NCI-H1436 treated with DMSO at 0.1 percent for 48 hours (cell line): Measurements from ENCODE around the gene SEC14L6.
"Not testable (repeated sequence)": the region's sequence is repeated elsewhere in the genome, so short reads cannot be mapped to it uniquely, and the experiment has no call there.

Experiments
- DNase-seq: peaks from one replicate; lab custom pipeline; 2025; lab: John Stamatoyannopoulos, UW

SEC14L6 gene

DNA sequence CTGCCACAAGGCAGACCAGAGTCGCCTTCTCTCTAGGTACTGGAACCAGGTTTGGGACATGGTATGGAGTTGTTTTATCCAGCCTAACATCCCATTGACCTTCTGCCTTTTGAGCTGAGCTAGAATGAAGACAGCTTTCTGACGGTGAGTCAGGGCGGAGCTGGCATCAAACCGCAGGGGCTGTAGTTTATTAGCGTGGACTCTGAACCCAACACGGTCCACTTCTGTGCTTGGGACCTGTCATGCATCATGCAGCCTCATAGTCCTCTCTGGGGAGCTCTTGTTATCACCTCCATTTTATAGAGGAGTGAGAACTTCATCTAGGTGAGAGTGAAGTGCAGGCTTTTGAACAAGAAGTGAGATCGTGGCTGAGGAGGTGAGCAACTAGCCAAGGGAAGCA, 19.6 kb upstream of the SEC14L6 start:
- DNase-seq: no peak

DNA sequence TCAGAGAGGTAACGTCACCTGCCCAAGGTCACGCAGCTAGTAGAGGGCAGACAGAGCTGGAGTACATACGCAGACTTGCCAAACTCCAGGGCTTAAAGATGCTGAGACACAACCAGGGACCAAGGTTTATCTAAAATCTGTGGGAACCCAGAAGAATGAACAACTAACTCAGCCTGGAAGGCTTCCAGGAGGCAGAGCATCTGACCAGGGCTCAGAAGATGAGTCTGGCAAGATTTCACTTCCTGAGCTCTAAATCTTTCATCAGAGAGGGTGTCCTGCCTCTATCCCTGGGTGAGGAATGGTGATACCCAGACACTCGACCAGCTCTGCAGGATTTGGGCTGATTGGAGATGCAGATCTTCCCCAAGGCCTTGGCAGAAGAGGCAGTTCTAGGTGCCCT, 18.8 kb upstream of the SEC14L6 start:
- no peak for DNase-seq

DNA sequence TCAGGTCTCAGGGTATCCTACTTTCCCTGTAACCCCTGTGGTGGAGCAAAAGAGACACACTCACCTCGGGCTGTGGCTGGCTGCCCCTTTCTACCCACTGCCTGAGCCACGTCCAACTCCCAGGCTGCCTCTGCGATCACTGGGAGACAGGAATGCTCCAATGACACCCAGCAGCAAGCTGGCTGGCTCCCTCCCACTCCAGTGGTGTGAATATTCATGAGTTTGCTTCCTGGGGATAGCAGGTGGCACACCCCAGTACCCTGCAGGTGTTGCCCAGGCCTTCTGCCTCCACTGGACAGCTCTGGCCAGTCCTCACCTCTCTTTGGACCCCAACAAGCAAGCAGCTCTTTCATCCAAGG, 18.2 kb upstream of the SEC14L6 start:
- no peak for DNase-seq

- no peak for DNase-seq
Measured at GRCh38 chr22:30564045-30564760, 17.7 kb upstream of the SEC14L6 start.

DNA sequence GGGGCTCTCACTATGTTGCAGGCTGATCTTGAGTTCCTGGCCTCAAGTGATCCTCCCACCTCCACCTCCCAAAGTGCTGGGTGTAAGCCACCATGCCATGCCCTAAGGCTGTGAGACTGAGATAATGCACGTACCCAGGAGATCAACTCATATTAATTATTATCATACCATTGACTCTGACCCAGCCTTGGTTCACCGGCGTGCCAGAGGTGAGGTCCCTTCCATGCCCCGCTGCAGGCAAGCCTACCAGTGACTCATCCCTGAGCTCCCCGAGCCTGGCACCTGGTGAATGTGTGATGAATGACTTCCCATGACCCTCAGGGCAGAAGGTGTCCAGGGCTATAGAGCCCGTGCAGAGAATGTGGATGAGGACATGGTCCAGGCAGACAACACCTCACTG, 15.8 kb upstream of the SEC14L6 start:
- no peak for DNase-seq

DNA sequence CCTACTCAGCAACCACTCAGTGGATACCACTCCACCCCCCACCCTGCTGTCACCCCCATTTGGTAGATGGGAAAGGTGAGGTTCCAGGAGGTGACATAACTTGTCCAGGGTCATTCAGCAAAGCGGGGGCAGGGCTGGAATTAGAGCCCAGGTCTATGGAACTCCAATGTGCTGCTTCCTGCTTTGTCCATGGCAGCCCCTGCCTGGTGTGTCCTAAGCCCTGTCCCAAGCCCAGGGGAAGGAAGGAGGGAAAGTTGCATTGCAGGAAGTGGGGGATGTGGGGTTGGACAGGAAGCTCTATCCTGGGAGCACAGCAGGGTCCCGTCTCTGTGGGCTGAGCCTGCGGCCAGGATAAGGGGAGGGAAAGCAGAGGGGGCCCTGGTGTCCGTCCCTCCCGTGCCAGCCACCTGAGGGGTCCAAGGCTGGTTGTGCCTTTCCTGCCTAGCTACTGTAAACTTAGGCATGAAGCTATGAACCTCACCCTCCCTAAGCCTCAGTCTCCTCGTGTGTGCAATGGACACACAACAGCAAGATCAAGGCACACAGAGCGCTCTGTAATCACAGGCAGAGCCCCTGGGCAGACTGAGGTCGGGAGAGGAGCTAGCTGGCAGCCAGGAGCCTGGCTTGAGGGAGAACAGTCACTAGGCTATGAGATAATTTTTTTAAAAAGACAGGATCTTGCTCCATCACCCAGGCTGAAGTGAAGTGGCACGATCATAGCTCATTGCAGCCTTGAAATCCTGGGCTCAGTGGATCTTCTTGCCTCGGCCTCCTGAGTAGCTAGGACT, 15.1 kb upstream of the SEC14L6 start:
- DNase-seq: no peak

DNA sequence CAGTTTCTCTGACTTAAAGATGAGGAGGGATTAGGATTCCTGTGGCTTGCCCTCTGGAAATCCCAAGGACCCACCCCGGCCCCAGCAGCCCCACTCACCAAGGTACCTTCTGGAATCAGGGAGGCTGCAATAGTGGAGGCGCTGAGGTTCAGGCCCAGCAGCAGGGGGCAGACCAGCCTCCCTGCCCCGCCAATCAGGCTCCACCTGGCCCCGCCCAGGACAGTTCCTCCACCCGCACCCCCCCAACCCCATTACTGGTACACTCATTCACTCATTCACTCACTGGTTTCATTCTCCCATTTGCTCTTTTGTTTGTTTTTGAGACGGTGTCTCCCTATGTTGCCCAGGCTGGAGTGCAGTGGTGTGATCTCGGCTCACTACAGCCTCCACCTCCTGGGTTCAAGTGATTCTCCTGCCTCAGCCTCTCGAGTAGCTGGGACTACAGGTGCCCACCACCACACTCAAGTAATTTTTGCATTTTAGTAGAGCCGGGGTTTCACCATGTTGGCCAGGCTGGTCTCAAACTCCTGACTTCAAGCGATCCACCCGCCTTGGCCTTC, 14.2 kb upstream of the SEC14L6 start:
- DNase-seq: not testable (repeated sequence)

- no peak for DNase-seq
Measured at GRCh38 chr22:30559889-30560288, 13.3 kb upstream of the SEC14L6 start.

GRCh38 chr22:30557243-30557642, 10.7 kb upstream of the SEC14L6 start:
- DNase-seq: no peak

DNA sequence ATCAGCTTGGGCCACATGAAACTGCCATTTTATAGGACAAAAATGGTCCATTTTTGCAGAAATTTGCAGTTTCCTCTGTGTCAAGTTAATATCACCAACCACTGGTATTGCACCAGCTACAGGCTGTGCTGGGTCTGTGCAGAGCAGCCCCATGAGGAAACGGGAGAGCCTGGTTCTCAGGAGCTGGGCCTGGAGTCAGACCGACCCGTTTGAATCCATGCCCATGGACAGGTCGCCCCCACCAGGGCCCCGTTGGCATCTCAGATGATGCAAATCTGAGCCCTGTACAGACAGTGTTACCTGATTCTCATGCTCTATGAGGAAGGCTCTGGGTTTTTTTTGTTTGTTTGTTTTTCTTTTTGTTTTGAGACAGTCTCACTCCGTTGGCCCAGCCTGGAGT, 9.8 kb upstream of the SEC14L6 start:
- DNase-seq: no peak

DNA sequence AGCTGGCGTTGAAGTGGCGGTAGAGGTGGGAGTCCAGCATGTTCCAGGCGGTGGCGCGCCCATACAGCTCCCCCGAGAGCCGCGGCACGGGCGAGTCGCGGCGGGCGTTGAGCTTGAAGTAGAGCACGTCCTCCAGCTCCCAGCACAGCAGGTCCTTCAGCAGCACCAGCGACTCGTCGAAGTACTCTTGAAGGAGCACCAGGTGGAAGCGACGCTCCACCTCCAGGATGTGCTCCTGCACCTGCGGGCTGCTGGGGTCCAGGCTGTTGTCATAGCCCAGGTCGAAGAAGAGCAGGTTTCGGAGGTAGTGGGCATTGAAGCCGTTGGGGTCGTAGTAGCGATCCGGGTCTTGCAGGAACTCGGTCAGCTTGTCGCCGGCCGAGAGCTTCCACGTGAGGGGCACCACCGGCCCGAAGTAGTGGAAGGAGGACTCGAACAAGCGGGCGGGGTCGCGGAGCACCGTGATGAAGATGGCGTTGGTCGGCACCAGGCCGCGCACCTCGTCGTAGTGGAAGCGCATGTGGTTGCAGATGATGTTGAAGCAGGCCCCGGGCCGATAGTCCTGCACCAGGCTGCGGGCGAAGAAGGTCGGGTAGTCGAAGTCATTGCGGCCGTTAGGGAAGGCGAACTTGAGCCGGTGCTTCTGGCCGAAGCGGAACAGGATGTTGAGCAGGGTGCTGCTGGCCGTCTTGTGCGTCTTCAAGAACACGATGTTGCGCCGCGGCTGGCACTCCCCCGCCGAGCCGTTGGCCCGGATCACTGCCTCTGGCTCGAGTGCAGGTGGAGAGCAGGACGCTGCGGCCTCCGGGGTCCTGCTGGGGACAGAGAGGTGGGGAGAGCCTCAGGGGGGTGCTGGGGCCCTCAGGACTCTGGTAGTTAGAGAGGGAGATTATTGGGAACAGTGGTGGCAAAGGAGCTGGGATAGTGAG, 9.0 kb upstream of the SEC14L6 start:
- no peak for DNase-seq

DNA sequence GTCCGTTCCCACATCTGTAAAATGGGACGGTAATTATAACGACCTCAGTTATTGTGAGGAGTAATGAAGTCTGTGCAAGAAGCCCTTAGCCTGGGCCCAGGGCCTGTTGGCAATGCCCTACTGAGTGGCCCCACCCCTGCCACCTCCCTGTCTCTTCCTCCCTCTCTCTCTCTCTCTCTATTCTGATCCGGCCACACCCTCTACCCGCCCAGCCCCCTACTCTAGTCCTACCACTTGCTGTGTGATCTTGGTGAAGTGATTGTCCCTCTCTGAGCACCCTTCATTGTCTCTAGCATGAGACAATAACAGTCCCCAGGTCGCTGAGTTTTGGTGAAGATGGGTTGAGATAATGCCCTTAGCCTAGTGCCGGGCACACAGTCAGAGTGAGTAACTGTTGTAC, 7.4 kb upstream of the SEC14L6 start:
- no peak for DNase-seq

GRCh38 chr22:30552719-30553118, 6.2 kb upstream of the SEC14L6 start:
- DNase-seq: no peak

GRCh38 chr22:30551813-30552212, 5.3 kb upstream of the SEC14L6 start:
- not testable (repeated sequence) for DNase-seq

DNA sequence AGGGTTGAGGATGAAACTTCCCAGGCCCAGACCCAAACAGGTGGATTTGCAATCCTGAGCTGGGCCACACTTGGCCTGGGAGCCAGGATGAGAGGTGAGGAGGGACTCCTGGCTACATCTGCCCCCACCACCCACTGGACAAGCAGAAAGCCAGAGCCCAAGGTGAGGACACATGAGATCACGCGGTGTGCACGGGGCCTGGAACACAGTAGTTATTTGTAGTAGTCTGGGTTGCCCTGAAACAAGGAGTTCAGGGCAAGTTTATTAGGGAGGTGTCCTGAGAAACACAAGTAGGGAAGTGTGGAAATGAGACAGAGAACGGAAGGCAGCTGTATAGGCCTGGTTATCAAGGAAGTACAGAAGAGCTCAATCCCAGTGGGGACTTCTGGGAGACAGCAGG, 647 bp upstream of the SEC14L6 start:
- no peak for DNase-seq

- DNase-seq: no peak
Measured at GRCh38 chr22:30542811-30543188, 3.7 kb downstream of the SEC14L6 start.

DNA sequence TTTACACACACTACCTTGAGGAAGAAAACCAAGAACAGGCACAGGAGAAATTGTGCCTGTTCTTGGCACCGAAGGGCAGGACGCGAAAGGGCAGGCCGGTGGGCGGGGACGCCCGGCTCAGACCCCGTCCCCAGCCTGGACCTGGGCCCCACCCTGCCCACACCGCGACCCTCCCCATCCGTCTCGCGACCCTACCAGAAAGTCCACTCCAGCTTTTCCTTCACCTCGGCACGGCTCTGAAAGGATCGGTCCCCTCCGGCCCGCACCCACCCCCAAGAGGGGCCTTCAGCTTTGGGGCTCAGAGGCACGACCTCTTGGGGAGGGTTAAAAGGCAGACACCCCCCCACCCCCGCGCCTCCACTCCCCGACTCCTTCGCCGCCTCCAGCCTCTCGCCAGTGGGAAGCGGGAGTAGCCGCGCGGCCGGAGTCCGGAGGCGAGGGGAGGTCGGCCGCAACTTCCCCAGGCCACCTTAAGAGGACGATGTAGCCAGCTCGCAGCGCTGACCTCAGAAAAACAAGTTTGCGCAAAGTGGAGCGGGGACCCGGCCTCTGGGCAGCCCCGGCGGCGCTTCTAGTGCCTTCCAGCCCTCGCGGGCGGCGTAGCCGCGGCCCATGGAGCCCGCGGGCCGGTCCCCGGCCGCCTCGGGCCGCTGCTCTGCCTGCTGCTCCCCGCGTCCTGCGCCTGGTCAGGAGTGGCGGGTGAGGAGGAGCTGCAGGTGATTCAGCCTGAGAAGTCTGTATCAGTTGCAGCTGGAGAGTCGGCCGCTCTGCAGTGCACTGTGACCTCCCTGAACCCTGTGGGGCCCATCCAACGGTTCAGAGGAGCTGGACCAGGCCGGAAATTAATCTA, 4.4 kb downstream of the SEC14L6 start:
- DNase-seq: no peak

- DNase-seq: not testable (repeated sequence)
Measured at GRCh38 chr22:30541511-30541910, 5.0 kb downstream of the SEC14L6 start.

GRCh38 chr22:30539368-30539767, 7.2 kb downstream of the SEC14L6 start:
- DNase-seq: no peak

DNA sequence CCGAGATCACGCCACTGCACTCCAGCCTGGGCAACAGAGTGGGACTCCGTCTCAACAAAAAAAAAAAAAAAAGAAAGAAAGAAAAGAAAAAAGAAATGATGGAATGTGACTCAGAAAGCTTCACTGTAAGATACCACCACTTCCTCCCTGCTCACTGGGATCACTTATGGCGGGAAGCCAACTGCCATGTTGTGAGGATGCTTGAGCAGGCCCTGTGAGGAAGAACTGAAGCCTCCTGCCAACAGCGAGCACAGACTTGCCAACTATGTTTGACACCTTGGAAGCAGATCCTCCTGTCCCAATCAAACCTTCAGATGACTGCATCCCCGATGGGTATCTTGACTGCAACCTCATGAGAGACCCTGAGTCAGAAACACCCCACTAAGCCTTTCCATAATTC, 8.3 kb downstream of the SEC14L6 start:
- DNase-seq: no peak

- DNase-seq: no peak
Measured at GRCh38 chr22:30537083-30537731, 9.3 kb downstream of the SEC14L6 start.
